Activated T-helper 1 cell treated with anti-CD3 and anti-CD28 coated beads, Interleukin-2, amount 50 U/mL, for 16 hours (primary cell): ENCODE data around the gene TRIM38.
A peak's percentile ranks its signal among the peaks of the same experiment; 100 is the strongest.

ENCODE experiments used
- DNase-seq, 2 donors: peaks; one replicate each; pipeline ENCODE4 v3.0.0-alpha.2; 2020; ENCODE audit warnings: low read depth in 1 of 2, low spot score in 1 of 2

Gene TRIM38

DNA sequence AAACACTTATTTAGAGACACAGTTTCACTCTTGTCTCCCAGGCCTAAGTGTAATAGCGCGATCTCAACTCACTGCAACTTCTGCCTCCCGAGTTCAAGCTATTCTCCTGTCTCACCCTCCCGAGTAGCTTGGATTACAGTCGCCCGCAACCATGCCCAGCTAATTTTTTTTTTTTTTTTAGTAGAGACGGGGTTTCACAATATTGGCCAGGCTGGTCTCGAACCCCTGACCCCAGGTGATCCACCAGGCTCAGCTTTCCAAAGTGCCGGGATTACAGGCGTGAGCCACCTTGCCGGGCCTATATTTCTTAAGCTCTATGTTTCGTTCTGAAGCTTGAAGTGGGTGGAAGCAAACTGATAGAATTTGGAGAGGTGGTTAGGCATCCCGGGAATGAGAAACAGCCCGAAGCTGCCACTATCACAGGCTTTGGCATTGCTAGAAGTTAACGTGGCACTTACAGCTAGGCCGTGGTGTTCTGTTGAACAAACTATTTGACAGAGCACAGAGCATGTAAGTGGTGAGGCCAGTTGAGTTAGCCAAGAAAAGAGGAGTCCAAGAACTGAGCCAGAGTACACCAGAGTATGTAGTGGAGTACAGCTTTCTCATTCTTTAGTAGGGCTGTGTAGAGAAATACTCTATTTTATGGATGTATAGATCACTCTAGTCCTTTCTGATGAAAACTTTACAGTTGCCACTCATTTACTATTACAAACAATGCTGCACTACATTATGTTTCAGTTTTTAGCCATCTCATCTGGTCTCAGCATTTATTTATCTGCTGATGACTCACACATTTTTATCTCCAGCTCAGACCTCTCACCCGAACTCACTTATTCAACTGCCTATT lies 62.7 kb downstream of the TRIM38 start:
- DNase-seq = no peak

DNA sequence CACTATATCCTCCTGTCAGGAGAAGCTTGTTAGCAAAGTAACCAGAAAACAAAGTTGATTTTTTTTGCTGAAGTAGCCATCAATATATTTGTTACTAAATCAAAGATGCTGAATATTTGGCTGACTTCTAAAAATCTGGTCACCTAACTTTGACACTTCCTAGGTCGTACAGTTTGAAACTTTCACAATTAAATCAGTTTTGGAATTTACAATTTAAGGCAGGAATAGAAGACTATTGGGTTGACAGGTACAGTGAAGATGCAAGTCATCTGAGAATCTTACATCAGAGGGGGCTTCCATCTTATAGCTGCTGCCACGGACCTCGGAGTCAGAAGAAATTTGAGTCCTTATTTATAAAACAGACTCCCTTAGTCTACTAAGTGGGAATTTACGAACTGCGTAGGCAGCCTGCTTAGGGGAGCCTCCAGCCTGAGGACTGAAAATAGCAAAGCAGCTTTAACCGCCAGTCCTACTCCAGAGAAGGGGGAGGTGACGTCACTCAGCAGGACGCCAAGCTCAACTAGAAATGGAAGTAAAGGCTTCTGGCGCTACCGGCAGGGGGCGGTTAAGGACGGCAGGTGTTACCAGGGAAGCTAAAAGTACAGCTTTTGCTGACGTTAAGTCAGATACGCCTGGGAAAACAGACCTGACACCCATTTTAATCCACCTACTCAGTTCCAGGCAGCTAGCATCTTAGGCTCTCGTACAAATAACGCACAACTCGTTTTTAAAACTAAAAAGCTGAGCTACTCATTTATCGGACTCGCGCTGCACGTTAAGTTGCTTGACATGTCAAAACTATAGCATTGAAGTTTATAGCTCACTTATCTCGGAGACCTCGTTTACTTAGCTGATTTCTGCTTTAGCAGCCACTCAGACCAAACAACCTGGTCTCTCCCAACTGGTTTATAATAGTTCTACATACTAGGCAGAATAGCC lies 63.6 kb downstream of the TRIM38 start:
- peak; percentile 70 to 71 for DNase-seq

DNA sequence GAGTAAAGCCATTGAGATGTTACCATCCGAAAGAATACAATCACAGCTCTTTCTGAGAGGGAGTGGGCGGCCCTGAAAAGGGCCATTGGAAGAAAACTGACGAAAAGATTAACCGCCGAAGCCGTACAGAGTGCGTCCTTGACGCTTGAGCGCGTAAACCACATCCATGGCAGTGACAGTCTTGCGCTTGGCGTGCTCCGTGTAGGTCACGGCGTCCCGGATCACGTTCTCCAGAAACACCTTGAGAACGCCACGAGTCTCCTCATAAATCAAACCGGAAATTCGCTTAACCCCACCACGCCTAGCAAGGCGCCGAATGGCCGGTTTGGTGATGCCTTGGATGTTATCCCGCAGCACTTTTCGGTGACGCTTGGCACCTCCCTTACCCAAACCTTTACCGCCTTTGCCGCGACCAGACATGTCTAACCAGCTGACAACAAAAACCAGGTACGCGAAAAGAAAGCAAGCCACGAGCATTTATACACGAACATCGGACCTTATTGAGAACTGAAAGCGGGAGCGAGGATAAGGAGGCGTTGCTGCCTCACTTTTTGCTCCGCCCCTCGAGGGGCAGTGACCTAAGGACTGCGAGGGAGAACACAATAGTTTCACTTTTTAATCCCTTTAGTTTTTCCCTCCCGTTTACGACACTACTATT lies 64.4 kb downstream of the TRIM38 start:
- DNase-seq = peak; percentile 64 to 74

DNA sequence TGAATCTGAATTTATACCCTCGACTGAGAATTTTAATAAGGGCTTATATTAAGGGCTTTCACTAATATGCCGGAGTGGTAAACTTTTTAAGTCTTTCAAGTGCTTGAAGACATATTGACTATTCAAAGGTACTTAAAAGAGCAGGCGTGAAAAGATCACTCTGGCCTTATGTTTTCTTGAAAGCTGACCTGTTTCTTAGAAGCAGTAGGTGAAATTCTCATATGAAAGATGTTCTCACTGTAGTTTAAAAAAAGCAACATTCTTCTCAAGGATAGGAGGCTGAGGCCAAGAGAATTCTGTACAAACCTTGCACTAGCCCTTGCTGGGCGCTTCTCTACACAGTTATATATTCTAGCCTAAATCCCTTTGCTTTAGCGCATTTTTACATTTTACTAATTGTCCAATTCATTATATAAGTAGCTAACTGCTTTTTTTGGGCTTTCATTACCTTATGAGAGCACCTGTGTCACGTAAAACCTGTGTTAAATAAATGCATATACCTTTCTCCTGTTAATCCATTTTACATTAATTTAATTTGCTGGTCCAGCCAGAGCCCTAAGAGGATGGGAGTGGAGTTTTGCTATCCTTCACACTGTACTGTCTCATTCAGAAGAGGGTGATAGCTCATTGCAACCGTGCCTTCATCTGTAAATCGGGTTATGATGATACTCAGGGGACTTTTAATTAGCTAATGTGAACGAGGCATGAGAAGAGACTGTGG lies 65.0 kb downstream of the TRIM38 start:
- DNase-seq = no peak

DNA sequence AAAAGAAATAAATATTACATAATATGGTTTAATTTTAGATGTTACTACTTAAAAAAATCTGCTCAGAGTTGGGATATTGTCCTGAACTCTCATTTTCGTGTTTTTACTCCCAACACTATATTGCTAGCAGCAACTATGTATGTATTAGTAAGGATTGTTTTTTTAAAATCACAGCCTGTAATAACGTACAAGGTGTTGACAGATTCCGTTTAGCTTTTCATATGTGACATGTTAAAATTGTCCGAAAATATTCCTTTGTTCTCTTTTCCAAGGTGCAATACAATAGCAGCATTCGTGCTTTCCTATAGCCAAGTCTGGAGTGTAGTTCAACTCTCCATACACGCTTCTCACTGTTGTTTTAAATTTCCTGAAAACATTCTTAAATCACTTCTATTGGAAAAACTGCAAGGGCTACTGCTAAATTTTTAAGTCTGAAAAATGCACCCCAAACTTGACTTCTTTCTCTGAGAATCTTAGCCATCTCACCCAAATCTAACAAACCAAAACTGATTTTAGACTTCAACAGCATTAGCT lies 65.7 kb downstream of the TRIM38 start:
- no peak for DNase-seq

DNA sequence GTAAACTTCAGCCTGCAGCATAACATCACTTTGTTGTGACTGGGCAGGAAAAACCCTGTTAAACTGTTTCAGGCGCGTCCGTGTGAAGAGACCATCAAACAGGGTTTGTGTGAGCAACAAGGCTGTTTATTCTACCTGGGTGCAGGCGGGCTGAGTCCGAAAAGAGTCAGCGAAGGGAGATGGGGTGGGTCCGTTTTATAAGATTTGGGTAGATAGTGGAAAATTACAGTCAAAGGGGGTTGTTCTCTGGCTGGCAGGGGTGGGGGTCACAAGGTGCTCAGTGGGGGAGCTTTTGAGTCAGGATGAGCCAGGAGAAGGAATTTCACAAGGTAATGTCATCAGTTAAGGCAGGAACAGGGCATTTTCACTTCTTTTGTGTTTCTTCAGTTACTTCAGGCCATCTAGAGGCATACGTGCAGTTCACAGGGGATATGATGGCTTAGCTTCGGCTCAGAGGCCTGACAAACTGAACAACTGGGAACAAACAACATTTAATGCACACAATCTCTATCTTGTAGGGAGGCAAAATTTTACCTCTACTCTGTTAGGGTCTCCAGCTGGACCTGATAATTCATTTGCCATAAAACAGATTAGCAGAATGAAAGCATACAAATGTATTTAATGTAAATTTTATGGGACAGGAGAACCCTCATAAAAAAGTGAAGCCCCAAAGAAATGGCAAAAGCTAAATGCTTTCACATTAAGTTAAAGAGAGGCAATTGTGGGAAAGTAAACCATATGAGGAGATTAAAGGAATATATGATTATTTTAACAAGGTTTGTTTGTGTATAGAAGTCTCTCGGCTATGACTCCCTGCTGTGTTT lies 66.4 kb downstream of the TRIM38 start:
- DNase-seq = no peak

DNA sequence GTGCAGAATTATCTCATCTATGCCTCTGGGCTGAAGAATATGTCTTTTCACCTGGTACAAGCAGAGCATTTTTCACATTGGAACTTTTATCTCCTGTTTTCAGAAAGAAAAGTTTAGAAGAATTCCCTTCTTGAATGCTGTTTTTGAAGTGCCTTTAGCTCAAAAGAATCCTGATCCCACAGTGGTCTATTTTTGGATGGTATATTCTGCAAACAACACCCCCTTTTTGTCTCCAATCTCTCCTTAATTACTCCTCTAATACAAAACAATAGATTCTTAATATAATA lies 66.9 kb downstream of the TRIM38 start:
- no peak for DNase-seq

DNA sequence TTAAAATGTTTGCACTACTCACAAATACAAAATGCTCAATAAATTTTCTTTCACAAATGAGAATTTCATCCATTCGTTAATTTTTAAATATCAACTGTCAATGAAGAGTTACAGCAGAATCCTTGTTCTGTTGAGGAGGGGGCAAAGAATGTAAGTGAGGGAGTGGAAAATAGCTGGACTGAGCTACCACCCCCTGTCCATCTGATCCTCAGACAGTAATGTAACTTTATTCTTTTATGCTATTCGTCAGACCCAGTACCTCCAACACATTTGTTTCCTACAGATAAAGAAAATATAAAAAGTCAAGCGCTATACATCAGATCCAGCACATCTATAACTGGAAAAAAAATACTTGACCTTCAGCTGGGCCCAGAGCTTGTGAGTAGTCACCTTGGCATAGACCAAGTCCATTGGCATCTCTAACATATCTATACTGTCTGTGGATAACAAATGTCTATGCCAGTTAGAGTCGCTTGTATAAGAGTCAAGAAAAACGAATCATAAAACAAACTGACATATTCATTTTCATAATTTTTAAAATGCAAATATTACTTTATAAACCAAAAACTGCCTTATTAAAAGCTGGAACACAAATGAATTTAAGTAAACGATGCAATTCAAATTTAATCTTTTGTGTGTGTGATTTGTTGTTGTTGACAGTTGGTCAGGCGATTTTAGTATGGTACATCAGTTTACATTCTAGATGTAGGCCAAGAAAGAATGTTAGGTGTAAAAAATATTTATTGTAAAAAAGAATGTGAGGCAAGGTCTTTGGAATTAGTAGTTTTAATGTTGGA lies 67.5 kb downstream of the TRIM38 start:
- DNase-seq = no peak

DNA sequence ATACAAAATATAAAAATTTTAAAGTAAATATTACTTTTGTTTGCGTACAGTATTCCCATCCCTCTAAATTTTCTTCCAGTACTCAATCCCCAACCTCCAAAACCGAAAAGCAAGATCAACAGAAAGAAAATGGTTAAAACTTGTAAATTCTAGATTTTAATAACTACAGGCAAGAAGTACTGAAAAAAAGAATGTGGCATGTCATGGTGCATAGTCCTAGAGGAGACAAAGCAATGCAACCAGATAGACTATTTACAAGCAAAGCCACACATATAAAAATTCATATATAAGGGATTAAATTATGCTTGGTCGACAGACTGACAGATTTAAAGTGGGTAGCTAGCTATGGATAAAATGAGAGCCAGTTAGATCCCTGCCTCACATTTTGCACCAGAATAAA lies 68.1 kb downstream of the TRIM38 start:
- DNase-seq = no peak

DNA sequence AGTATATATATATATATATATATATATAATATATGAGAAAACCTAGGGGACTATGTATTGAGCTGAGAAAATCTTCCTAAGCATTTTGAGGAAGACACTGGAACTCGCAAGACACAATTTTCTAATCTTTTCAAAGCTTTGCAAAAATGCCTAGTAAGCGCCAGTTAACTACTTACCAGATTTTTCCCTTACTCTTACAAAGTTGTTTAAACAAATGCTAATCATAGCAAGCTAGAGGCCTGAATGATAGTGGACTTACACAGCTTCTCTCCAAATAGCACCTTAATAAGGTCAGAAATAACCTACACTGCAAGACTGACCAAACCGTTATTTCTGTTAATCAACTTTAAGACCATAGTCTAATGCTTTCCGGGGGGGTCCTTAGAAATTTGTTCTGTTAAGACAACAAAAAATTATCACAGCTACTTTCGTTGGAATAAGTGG lies 68.6 kb downstream of the TRIM38 start:
- no peak for DNase-seq

DNA sequence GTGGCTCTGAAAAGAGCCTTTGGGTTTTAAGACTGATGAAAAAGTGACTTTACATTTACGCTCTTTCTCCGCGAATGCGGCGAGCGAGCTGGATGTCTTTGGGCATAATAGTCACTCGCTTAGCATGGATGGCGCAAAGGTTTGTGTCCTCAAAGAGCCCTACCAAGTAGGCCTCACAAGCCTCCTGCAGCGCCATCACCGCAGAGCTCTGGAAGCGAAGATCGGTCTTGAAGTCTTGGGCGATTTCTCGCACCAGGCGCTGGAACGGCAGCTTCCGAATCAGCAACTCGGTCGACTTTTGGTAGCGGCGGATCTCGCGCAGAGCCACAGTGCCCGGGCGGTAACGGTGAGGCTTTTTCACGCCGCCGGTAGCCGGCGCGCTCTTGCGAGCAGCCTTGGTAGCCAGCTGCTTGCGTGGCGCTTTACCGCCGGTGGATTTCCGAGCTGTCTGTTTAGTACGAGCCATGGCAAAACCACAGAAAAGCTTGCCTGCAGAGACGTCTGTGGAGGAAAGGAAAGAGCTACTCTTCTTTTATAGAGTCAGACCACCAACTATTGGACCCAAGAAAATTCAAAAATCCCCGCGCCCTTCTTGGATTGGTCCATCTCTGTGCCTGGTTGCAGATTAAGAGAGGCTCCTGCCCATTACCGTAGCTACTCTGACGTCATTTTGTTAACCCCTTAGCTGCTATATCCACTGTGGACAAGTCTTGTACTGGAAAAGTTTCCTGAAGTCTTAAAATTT lies 69.2 kb downstream of the TRIM38 start:
- DNase-seq = peak; percentile 55 to 66

DNA sequence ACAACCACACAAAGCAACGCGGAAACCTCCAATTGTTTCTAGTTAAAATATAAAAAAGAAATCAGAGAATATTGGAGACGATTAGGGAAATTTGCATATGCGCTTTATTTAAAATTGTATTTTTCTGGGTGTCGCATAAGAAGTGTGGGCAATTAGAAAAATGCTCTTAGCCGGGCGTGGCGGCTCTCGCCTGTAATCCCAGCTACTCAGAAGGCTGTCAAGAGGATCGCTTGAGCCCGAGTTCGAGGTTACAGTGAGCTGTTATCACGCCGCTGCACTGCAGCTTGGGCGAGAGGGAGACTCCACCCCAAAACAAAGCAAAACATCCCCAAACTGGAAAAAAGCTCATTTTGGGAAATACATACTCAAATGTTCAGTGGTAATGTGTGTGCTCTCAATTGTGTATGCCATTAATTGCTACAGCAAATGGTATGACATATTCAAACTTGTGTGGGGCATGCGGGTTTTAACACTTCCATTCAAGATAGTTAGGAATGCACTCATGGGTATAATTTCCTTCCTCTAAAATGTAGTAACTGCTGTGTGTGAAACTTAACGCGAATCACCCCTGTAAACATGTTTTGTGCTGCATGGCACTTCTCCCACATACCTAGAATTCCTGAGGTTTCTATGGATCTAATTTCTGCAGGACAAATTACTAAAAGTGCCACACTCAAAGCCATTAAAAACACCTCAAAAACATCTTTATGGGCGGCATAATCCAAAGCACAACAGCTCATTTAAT lies 69.9 kb downstream of the TRIM38 start:
- DNase-seq = no peak

DNA sequence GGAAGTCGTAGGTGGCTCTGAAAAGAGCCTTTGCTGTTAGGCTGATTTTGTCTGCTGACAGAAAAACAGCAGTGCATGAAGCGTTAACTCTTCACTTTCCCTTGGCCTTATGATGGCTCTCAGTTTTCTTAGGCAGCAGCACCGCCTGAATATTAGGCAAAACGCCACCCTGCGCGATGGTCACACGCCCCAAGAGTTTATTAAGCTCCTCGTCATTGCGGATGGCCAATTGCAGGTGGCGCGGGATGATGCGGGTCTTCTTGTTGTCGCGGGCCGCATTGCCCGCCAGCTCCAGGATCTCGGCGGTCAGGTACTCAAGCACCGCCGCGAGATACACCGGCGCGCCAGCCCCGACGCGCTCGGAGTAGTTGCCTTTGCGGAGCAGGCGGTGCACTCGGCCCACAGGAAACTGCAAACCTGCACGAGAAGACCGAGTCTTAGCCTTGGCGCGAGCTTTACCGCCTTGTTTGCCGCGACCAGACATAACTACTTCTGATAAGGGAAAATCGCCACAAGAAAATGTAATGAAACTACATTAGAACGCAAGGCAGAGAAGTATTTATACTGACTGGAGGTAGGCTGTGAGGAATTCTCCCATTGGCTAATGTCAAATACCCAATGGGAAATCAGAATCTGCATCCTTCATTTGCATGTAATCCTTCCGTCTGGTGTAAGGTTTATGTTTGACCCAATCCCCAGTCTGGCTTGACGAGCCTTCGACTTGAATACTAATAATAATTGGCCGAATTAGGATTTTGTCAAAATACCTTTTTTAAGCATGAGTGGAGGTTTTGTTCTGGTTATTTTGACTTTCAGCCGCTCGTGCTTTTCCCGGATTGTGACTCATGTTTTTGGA lies 70.7 kb downstream of the TRIM38 start:
- DNase-seq = peak in 1 of 2 donors; percentile 29

DNA sequence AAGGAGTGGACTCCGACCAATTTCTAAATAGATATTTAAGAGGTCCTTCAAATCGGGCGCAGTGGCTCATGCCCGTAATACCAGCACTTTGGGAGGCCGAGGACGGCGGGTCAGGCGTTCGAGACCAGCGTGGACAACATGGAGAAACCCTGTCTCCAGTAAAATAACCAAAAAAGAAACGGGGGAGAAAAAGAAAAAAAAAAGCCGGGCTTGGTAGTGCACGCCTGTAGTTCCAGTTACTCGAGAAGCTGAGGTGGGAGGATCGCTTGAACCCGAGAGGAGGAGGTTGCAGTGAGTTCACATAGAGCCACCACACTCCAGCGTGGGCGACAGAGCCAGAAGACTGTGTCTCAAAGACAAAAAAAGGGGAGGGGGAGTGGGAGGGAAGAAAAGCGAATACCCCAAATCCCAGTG lies 71.3 kb downstream of the TRIM38 start:
- no peak for DNase-seq

DNA sequence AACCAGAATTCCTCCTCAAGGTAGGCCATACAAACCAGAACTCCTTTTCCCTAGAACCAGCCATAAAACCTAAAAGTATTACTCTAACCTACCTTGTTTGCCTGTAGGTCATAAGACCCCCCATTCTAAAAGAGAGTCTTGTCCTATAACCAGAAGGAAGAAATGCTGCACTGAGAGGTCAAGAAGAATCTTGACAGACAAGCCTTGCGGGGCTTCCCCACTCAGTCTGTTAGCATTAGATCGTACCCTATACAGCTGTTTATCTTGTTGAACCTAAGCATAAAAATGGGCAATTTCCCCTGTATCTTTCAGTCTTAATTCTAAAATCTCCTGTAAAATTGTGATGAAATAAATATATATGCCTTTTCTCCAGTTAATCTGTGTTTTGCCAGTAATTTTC lies 72.3 kb downstream of the TRIM38 start:
- DNase-seq = no peak
